ENCODE data around the gene OTUD5.

OTUD5 gene

DNA sequence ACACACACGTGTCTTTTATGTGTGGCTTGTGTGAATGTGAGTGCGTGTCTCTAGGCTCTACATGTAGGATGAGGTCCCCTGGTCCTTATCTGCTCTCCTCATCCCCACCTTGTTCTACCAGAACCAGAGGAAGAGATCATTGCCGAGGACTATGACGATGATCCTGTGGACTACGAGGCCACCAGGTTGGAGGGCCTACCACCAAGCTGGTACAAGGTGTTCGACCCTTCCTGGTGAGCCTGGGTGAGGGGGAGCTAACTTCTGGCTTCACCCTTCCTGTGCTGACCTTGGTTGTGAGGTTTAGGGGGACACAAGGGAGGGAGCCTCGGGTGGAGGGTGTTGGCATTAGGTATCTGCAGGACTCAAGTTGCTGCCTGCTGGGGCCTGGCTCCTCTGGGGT lies 56.3 kb downstream of the OTUD5 start (continued):
- no peak for TF ChIP-seq KLF16 (tag by site-specific recombination; IDR thresholded peaks at IDR 0.05)
- TF ChIP-seq ZNF560 (tag by site-specific recombination; IDR thresholded peaks at IDR 0.05; ENCODE audit: borderline replicate concordance): no peak

DNA sequence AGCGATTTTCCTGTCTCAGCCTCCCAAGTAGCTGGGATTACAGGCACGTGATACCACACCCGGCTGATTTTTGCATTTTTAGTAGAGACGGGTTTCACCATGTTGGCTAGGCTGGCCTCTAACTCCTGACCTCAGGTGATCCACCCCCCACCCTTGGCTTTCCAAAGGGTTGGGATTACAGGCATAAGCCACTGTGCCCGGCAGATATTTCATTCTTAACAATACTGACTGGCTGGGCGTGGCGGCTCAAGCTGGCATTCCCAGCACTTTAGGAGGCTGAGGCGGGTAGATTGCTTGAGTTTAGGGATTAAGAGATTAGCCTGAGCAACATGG lies 58.4 kb downstream of the OTUD5 start:
- H3K27ac ChIP-seq (ENCODE audit: extremely low read depth, low read depth, low read length): no peak overlapping the region
- no peak overlapping the region for H3K4me3 ChIP-seq (ENCODE audit: low read depth, low read length)
- no peaks in the 10 kb centered on the region for H3K9me3 ChIP-seq (ENCODE audit: control insufficient read depth, insufficient read depth, low read depth, low read length)
- H3K4me1 ChIP-seq (ENCODE audit: control insufficient read depth, insufficient read depth, low read length): no peaks in the 10 kb centered on the region
- TF ChIP-seq FEZF1 (tag by site-specific recombination; IDR thresholded peaks at IDR 0.05) (no peak), HOXC10 (CRISPR knock-in tag; IDR thresholded peaks at IDR 0.05) (no peak), EGR2 (tag by site-specific recombination; IDR thresholded peaks at IDR 0.05; ENCODE audit: low read depth) (no peak)
- ChIA-PET POLR2A (interaction anchor here (2.2 to 3.2 kb wide), 3 partner anchors 12 to 97 kb away, joined by 11 to 21 read pairs (median 11); partner anchors contain the start of genes HDAC6 and SLC35A2), CTCF (no interaction called here)
- peaks cover 24 to 59% of the 10 kb centered on the region in 2 experiments for H3K36me3 ChIP-seq (ENCODE audit: control insufficient read depth in 2 of 2, insufficient read depth in 1 of 2, low read length in 2 of 2)

DNA sequence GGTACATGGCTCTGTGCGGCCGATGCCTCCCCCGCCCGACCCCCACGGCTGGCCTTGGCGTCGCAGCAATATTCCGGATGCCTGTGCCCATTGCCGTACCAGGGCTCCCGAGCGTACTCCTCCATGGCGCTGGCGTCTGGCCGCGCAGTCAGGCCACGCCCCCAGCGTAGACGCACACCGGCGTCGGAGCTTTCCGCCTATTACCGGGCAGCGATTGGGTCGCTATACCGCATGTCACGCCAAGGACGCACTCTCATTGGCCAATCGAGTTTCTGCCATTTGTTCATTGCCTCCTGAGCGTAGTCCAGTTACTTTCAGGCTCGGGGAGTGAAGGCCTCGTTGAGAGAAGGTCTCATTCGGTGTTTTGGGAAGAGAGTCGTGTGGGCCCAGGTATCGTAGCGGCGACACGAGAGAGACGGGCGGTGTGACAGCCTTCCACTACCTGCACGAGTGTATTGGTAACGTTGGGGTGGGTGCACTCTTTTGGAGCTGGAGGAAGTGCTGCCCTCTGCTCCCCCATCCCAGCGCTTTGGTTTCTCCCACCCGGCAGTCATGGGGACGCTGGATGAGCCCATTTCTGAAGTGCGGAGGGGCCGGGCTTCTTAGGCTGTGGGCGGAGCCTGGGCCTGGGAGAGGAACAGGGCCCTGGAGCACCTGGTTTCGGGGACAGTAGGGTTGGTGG lies 59.6 kb downstream of the OTUD5 start, which contains the start of the genes PQBP1 and TIMM17B:
TSS of gene PQBP1 (plus strand) at position 306 of the 682 bp plus-strand sequence. CDS start 580 bp downstream, outside the sequence.
TSS of gene TIMM17B (minus strand) at position 144 of the 682 bp plus-strand sequence. CDS start at position 125, 19 bp downstream.
- ChIA-PET CTCF (interaction anchor here (1.3 to 1.6 kb wide), 3 partner anchors 9 to 62 kb away, joined by 3 to 4 read pairs (median 3); no protein-coding TSS in a partner anchor), POLR2A (interaction anchor here (0.5 to 3.2 kb wide), 23 partner anchors 9 to 299 kb away, joined by 3 to 21 read pairs (median 4); partner anchors contain the start of genes GRIPAP1, HDAC6, OTUD5 and PCSK1N)
- Histone ChIP-seq H3K4me3 (ENCODE audit: low read depth, low read length) (peak within 1 kb of the TSS; percentile 79), H3K9me3 (ENCODE audit: control insufficient read depth, insufficient read depth, low read depth, low read length) (no peaks in the 10 kb centered on the region), H3K4me1 (ENCODE audit: control insufficient read depth, insufficient read depth, low read length) (no peaks in the 10 kb centered on the region), H3K36me3 (ENCODE audit: control insufficient read depth in 2 of 2, insufficient read depth in 1 of 2, low read length in 2 of 2) (peaks cover 24 to 60% of the 10 kb centered on the region in 2 experiments), H3K27ac (ENCODE audit: extremely low read depth, low read depth, low read length) (peak within 1 kb of the TSS; percentile 91)
- TF ChIP-seq ZFP37 (tag by site-specific recombination; IDR thresholded peaks at IDR 0.05) (peak; percentile 61; the same call in 1 of the 2 replicates), OSR2 (tag by site-specific recombination; IDR thresholded peaks at IDR 0.05) (no peak), KLF8 (tag by site-specific recombination; IDR thresholded peaks at IDR 0.05) (peak; percentile 70; the same call in 1 of the 2 replicates), ZNF121 (tag by site-specific recombination; IDR thresholded peaks at IDR 0.05) (no peak), EGR2 (tag by site-specific recombination; IDR thresholded peaks at IDR 0.05; ENCODE audit: low read depth) (peak; percentile 59; the same call in 1 of the 2 replicates), FEZF1 (tag by site-specific recombination; IDR thresholded peaks at IDR 0.05) (peak; percentile 56; the same call in 1 of the 2 replicates), ZBTB17 (tag by site-specific recombination; IDR thresholded peaks at IDR 0.05) (peak; percentile 77)
- TF ChIP-seq, protein P1, sequence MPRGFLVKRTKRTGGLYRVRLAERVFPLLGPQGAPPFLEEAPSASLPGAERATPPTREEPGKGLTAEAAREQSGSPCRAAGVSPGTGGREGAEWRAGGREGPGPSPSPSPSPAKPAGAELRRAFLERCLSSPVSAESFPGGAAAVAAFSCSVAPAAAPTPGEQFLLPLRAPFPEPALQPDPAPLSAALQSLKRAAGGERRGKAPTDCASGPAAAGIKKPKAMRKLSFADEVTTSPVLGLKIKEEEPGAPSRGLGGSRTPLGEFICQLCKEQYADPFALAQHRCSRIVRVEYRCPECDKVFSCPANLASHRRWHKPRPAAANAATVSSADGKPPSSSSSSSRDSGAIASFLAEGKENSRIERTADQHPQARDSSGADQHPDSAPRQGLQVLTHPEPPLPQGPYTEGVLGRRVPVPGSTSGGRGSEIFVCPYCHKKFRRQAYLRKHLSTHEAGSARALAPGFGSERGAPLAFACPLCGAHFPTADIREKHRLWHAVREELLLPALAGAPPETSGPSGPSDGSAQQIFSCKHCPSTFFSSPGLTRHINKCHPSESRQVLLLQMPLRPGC (tag by site-specific recombination; IDR thresholded peaks at IDR 0.05): peak; percentile 38; the same call in 1 of the 2 replicates
- TF ChIP-seq, protein P2, sequence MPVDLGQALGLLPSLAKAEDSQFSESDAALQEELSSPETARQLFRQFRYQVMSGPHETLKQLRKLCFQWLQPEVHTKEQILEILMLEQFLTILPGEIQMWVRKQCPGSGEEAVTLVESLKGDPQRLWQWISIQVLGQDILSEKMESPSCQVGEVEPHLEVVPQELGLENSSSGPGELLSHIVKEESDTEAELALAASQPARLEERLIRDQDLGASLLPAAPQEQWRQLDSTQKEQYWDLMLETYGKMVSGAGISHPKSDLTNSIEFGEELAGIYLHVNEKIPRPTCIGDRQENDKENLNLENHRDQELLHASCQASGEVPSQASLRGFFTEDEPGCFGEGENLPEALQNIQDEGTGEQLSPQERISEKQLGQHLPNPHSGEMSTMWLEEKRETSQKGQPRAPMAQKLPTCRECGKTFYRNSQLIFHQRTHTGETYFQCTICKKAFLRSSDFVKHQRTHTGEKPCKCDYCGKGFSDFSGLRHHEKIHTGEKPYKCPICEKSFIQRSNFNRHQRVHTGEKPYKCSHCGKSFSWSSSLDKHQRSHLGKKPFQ (tag by site-specific recombination; IDR thresholded peaks at IDR 0.05): peak; percentile 55
- TF ChIP-seq, protein P3, sequence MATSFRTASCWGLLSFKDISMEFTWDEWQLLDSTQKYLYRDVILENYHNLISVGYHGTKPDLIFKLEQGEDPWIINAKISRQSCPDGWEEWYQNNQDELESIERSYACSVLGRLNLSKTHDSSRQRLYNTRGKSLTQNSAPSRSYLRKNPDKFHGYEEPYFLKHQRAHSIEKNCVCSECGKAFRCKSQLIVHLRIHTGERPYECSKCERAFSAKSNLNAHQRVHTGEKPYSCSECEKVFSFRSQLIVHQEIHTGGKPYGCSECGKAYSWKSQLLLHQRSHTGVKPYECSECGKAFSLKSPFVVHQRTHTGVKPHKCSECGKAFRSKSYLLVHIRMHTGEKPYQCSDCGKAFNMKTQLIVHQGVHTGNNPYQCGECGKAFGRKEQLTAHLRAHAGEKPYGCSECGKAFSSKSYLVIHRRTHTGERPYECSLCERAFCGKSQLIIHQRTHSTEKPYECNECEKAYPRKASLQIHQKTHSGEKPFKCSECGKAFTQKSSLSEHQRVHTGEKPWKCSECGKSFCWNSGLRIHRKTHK (tag by site-specific recombination; IDR thresholded peaks at IDR 0.05): no peak
- TF ChIP-seq, protein P4, sequence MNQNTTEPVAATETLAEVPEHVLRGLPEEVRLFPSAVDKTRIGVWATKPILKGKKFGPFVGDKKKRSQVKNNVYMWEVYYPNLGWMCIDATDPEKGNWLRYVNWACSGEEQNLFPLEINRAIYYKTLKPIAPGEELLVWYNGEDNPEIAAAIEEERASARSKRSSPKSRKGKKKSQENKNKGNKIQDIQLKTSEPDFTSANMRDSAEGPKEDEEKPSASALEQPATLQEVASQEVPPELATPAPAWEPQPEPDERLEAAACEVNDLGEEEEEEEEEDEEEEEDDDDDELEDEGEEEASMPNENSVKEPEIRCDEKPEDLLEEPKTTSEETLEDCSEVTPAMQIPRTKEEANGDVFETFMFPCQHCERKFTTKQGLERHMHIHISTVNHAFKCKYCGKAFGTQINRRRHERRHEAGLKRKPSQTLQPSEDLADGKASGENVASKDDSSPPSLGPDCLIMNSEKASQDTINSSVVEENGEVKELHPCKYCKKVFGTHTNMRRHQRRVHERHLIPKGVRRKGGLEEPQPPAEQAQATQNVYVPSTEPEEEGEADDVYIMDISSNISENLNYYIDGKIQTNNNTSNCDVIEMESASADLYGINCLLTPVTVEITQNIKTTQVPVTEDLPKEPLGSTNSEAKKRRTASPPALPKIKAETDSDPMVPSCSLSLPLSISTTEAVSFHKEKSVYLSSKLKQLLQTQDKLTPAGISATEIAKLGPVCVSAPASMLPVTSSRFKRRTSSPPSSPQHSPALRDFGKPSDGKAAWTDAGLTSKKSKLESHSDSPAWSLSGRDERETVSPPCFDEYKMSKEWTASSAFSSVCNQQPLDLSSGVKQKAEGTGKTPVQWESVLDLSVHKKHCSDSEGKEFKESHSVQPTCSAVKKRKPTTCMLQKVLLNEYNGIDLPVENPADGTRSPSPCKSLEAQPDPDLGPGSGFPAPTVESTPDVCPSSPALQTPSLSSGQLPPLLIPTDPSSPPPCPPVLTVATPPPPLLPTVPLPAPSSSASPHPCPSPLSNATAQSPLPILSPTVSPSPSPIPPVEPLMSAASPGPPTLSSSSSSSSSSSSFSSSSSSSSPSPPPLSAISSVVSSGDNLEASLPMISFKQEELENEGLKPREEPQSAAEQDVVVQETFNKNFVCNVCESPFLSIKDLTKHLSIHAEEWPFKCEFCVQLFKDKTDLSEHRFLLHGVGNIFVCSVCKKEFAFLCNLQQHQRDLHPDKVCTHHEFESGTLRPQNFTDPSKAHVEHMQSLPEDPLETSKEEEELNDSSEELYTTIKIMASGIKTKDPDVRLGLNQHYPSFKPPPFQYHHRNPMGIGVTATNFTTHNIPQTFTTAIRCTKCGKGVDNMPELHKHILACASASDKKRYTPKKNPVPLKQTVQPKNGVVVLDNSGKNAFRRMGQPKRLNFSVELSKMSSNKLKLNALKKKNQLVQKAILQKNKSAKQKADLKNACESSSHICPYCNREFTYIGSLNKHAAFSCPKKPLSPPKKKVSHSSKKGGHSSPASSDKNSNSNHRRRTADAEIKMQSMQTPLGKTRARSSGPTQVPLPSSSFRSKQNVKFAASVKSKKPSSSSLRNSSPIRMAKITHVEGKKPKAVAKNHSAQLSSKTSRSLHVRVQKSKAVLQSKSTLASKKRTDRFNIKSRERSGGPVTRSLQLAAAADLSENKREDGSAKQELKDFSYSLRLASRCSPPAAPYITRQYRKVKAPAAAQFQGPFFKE (tag by site-specific recombination; IDR thresholded peaks at IDR 0.05; ENCODE audit: borderline replicate concordance): no peak
- TF ChIP-seq, protein P5, sequence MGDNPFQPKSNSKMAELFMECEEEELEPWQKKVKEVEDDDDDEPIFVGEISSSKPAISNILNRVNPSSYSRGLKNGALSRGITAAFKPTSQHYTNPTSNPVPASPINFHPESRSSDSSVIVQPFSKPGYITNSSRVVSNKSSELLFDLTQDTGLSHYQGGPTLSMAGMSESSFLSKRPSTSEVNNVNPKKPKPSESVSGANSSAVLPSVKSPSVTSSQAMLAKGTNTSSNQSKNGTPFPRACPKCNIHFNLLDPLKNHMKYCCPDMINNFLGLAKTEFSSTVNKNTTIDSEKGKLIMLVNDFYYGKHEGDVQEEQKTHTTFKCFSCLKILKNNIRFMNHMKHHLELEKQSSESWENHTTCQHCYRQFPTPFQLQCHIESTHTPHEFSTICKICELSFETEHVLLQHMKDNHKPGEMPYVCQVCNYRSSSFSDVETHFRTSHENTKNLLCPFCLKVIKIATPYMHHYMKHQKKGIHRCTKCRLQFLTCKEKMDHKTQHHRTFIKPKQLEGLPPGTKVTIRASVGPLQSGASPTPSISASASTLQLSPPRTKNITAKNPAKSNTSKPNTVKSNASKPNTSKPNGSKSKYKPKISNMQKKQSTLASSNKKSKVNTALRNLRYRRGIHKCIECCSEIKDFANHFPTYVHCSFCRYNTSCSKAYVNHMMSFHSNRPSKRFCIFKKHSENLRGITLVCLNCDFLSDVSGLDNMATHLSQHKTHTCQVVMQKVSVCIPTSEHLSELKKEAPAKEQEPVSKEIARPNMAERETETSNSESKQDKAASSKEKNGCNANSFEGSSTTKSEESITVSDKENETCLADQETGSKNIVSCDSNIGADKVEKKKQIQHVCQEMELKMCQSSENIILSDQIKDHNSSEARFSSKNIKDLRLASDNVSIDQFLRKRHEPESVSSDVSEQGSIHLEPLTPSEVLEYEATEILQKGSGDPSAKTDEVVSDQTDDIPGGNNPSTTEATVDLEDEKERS (tag by site-specific recombination; IDR thresholded peaks at IDR 0.05): peak; percentile 69; the same call in 1 of the 2 replicates
